Measurements from ENCODE around the gene HTRA3. TPM values are rescaled to one million over a fixed set of nuclear protein-coding genes. Genes with fewer than 3 reads are reported as not detected.

Gene HTRA3
- total RNA-seq, 1 experiment from 2014 or later, result 2.3 TPM

DNA sequence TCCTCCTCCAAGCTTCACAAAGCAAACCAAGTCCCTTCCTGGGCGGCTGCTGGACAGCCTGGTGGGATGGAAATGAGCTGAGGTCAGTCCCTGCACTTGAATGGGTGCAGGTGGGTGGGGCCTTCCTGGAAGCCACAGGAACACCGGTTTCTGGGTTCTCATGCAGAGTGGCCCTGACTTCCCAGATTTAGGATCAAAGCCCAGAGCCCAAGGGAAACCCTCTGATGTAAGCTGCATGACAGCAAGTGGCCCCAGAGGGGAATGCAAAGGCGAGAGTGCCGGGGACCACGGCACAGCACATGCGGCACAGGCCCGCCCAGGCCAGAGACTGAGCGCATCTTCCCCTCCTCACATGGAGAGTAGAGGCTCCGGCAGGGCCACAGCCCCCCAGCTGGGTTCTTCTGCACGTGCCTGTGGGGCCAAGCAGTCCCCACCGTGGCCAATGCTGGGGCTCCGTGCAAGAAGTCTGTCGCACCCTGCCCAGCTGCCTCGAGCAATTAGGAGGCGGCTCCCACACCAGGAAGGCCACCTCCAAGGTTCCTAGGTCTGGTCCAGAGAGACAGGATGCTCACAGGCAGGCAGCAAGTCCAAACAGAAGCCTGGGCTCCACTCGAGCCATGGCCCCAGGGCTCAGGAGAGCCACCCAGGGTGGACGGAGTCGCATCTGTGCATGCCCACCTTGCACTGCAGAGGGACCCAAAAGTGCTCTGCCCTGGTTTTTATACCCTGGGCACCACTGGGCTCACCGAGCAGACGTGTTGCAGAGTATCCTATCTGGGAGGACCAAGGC lies 83.0 kb downstream of the HTRA3 start:
- Mint-ChIP-seq H3K9me3 (peaks cover 9% of the 10 kb centered on the region), H3K27me3 (ENCODE audit: low read depth) (peaks cover 7% of the 10 kb centered on the region), H3K4me1 (peaks cover 25% of the 10 kb centered on the region), H3K27ac (no peak overlapping the region), H3K36me3 (peaks cover 6% of the 10 kb centered on the region), H3K4me3 (no peak overlapping the region)
- DNase-seq (ENCODE audit: low spot score), result no peak
- ChIA-PET POLR2A (no interaction called here), CTCF (interaction anchor here (0.8 to 1.8 kb wide), 3 partner anchors 10 to 176 kb away, joined by 4 to 8 read pairs (median 5); no protein-coding TSS in a partner anchor)
- TF ChIP-seq JAZF1 (CRISPR knock-in tag; IDR thresholded peaks at IDR 0.05), result no peak
- TF ChIP-seq ZNF317 (CRISPR knock-in tag; IDR thresholded peaks at IDR 0.05; ENCODE audit: borderline replicate concordance, low read depth), result 0 out of 2 replicates have a peak, but pooled peaks have one; percentile 12
- TF ChIP-seq, protein P1, sequence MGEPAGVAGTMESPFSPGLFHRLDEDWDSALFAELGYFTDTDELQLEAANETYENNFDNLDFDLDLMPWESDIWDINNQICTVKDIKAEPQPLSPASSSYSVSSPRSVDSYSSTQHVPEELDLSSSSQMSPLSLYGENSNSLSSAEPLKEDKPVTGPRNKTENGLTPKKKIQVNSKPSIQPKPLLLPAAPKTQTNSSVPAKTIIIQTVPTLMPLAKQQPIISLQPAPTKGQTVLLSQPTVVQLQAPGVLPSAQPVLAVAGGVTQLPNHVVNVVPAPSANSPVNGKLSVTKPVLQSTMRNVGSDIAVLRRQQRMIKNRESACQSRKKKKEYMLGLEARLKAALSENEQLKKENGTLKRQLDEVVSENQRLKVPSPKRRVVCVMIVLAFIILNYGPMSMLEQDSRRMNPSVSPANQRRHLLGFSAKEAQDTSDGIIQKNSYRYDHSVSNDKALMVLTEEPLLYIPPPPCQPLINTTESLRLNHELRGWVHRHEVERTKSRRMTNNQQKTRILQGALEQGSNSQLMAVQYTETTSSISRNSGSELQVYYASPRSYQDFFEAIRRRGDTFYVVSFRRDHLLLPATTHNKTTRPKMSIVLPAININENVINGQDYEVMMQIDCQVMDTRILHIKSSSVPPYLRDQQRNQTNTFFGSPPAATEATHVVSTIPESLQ (CRISPR knock-in tag; IDR thresholded peaks at IDR 0.05), result no peak
- no peak for TF ChIP-seq SMAD4 (CRISPR knock-in tag; IDR thresholded peaks at IDR 0.05)
- TF ChIP-seq NR2C2 (CRISPR knock-in tag; IDR thresholded peaks at IDR 0.05), result no peak
- TF ChIP-seq, protein P2, sequence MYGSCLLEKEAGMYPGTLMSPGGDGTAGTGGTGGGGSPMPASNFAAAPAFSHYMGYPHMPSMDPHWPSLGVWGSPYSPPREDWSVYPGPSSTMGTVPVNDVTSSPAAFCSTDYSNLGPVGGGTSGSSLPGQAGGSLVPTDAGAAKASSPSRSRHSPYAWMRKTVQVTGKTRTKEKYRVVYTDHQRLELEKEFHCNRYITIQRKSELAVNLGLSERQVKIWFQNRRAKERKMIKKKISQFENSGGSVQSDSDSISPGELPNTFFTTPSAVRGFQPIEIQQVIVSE (CRISPR knock-in tag; IDR thresholded peaks at IDR 0.05; ENCODE audit: borderline replicate concordance), result no peak
- peak; percentile 73 for TF ChIP-seq ZNF423 (CRISPR knock-in tag; IDR thresholded peaks at IDR 0.05)
- peak; percentile 38 for ATAC-seq

DNA sequence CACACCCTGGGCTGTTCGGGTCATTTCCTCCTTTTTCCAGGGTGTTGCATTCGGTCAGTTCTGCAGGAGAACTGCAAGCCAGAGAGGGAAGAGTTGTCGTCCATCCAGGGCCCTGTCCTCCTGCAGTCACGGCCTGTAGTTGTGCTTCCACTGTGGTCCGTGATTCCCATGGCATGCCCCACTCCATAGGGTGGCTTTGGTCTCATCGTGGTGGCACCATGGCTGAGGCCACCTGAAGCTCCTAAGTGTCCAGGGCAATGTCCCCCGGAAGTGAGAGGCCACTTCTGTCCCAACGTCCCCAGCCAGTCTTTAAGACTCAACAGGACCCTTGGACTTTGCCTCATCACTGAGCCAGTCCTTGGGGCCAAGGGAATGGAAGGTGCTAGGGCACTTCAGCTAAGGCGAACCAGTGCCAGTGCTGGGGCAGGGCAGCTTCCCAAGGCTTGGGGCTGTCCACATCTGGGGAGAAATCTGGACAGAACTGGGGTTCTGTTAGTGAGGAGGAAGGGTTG lies 83.7 kb downstream of the HTRA3 start:
- TF ChIP-seq, protein P2 (CRISPR knock-in tag; IDR thresholded peaks at IDR 0.05; ENCODE audit: borderline replicate concordance), result no peak
- TF ChIP-seq, protein P3, sequence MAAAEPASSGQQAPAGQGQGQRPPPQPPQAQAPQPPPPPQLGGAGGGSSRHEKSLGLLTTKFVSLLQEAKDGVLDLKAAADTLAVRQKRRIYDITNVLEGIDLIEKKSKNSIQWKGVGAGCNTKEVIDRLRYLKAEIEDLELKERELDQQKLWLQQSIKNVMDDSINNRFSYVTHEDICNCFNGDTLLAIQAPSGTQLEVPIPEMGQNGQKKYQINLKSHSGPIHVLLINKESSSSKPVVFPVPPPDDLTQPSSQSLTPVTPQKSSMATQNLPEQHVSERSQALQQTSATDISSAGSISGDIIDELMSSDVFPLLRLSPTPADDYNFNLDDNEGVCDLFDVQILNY (CRISPR knock-in tag; IDR thresholded peaks at IDR 0.05), result 0 out of 2 replicates have a peak, but pooled peaks have one; percentile 14
- ChIA-PET POLR2A (no interaction called here), CTCF (interaction anchor here (1.3 to 1.8 kb wide), 2 partner anchors 10 to 177 kb away, joined by 4 to 8 read pairs; no protein-coding TSS in a partner anchor)
- ATAC-seq (no peak), DNase-seq (ENCODE audit: low spot score) (no peak)
- no peak overlapping the region for H3K4me3 Mint-ChIP-seq
- H3K4me1 Mint-ChIP-seq, result peaks cover 32% of the 10 kb centered on the region
- H3K36me3 Mint-ChIP-seq, result peaks cover 6% of the 10 kb centered on the region
- peaks cover 11% of the 10 kb centered on the region for H3K27me3 Mint-ChIP-seq (ENCODE audit: low read depth)
- H3K9me3 Mint-ChIP-seq, result peaks cover 9% of the 10 kb centered on the region
- H3K27ac Mint-ChIP-seq, result no peak overlapping the region

DNA sequence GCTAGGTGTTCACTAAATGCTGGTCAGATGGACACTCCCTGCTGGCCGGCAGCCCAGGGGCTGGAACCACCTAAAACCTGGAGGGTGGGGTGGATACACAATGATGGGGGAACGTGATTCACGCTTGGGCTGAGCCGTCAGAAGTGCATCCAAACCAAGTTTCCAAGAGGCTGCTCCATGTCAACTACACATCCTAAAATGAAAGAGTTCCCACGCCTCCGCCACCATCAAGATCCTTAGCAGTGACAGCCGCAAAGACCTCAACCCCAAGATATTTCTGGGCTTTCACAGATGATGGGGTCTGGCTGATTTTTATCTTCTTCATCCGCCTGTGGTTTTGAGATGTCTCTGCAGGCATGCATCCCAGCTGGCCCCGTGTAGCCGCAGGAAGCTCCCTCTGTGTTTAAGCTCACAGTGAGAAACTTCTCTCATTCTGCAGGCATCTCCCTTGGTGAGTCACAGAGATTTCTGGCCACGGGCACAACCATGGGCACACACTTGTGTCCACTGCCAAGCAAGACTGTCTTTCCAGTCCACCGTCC lies 84.4 kb downstream of the HTRA3 start:
- ATAC-seq (no peak), DNase-seq (ENCODE audit: low spot score) (no peak)
- Mint-ChIP-seq H3K4me1 (peaks cover 39% of the 10 kb centered on the region), H3K27ac (no peak overlapping the region), H3K27me3 (ENCODE audit: low read depth) (peaks cover 19% of the 10 kb centered on the region), H3K4me3 (no peak overlapping the region), H3K36me3 (peaks cover 6% of the 10 kb centered on the region), H3K9me3 (peaks cover 9% of the 10 kb centered on the region)
- ChIA-PET POLR2A (no interaction called here), CTCF (interaction anchor here (1.3 kb wide), 1 partner anchor 11 kb away, joined by 4 read pairs; no protein-coding TSS in a partner anchor)
- TF ChIP-seq OVOL2 (CRISPR knock-in tag; IDR thresholded peaks at IDR 0.05; ENCODE audit: borderline replicate concordance) (no peak), ETV6 (CRISPR knock-in tag; IDR thresholded peaks at IDR 0.05) (no peak), TEAD1 (CRISPR knock-in tag; IDR thresholded peaks at IDR 0.05) (no peak), SMAD3 (CRISPR knock-in tag; IDR thresholded peaks at IDR 0.05; ENCODE audit: borderline replicate concordance) (no peak)
- TF ChIP-seq, protein P4, sequence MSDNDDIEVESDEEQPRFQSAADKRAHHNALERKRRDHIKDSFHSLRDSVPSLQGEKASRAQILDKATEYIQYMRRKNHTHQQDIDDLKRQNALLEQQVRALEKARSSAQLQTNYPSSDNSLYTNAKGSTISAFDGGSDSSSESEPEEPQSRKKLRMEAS (CRISPR knock-in tag; IDR thresholded peaks at IDR 0.05), result no peak
- TF ChIP-seq, protein P5, sequence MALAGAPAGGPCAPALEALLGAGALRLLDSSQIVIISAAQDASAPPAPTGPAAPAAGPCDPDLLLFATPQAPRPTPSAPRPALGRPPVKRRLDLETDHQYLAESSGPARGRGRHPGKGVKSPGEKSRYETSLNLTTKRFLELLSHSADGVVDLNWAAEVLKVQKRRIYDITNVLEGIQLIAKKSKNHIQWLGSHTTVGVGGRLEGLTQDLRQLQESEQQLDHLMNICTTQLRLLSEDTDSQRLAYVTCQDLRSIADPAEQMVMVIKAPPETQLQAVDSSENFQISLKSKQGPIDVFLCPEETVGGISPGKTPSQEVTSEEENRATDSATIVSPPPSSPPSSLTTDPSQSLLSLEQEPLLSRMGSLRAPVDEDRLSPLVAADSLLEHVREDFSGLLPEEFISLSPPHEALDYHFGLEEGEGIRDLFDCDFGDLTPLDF (CRISPR knock-in tag; IDR thresholded peaks at IDR 0.05), result no peak
- TF ChIP-seq, protein P6, sequence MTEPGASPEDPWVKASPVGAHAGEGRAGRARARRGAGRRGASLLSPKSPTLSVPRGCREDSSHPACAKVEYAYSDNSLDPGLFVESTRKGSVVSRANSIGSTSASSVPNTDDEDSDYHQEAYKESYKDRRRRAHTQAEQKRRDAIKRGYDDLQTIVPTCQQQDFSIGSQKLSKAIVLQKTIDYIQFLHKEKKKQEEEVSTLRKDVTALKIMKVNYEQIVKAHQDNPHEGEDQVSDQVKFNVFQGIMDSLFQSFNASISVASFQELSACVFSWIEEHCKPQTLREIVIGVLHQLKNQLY (CRISPR knock-in tag; IDR thresholded peaks at IDR 0.05), result no peak
